DLD1 (cell line): ENCODE results near the gene PRKCH.

Source experiments
- in situ Hi-C: cut with HindIII; loops from 2 replicates; pipeline ENCODE4 v1.10.0; 2017; ENCODE audit warnings: low sequenced_read_pairs

The PRKCH gene

DNA sequence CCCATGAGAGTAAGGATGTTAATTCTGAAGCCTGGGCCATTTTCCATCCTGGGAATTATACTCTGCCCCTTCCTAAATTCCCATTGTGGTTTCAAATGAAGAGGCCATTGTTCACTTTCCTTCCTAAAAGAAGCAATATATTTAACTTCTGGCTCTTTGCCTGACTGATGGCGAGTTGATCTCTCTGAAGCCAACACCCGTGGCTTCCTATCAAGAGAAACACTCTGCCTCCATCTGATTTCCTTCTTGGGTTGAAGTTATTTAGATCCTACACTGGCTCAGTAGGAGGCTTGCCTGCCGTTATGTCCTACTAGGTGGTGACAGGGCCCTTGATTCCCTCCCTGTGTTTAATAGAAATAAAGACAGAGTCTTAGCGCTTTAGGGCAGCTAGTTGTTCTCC is 97.4 kb downstream of the PRKCH start:
- in situ Hi-C loops: no loop called here

DNA sequence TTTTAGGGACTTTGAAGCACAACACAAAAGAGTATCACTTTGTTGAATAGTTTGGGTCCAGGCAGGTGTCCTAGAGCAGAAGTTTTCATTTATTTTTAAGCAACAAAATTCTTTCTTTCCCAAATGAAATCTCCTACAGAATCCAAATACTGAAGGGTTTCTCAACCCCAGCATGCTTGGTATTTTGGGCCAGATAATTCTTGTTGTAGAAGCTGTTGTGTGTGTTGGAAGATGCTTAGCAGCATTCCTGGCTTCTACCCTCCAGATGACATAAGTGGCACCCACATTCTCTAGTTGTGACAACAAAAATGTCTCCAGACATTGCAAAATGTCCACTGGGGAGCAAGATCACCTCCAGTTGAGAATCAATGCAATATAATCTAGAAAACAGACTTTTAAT is 97.8 kb downstream of the PRKCH start:
- in situ Hi-C loops: no loop called here

DNA sequence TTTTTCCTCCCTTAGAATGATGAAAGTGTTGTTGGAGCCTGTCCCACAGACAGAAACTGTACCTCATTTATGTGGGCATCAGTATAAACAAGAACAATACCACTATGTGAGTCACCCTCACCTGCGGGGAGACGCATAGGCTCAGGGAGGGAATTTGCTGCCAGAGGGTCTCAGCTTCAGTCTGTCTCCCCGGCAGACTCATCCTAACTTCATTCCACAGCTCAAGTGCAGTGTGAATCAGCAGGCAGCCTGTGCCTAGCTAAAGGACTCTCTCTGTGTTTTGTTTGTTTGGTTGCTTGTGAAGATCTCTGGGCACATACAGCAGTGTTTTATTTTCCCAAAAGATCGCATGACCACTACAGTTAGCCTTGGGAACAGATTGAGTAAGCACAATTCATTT is 98.9 kb downstream of the PRKCH start:
- in situ Hi-C loops: no loop called here

DNA sequence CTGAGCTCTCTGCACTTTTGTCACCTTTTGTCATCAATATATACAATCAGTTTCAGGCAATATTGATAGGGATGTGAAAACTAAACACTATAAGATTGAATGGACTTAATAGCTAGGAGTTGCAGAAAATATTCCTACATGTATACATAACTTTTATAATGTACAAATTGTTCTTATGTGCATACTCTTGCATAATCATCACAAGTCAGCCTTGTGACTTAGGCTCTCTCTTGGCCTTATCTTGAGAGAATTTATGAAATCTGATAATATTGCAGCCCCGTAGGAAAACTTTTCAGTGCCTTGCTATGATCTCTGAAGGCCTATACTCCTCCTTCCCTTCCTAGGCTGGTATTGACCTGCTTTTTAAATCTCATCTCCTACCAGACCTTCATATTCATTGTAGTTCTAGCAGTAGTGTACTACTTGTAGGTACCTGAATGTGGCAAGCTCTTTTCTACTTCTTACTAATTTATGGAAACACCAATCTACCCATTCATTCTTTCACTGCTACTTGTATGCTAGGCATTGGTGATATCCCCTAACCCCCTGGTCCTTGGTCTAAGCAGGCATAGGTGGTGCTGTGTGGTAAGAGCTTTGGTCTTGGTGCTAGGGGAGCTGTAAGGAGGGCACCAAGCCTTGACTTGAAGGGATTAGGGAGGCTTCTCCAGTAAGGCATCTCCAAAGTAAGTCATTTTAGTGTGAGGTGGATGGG is 100.0 kb downstream of the PRKCH start:
- in situ Hi-C loops: no loop called here

DNA sequence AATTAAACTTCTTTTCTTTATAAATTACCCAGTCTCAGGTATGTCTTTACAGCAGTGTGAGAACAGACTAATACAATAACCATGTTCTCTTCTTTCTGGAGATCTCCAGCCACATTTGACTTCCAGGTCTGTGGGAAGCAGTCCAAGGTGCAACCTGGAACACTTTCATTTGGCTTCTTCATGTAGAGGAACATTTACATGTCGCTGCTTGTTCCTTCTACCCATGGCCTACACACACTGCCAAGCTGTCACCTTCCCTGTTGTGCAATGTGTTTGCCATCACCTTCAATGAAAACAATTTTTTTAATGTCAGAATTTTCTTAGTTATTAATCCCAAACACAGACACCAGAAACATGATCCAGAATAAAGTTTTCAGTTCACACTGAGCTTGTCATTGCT is 104.7 kb downstream of the PRKCH start:
- in situ Hi-C loops: no loop called here

DNA sequence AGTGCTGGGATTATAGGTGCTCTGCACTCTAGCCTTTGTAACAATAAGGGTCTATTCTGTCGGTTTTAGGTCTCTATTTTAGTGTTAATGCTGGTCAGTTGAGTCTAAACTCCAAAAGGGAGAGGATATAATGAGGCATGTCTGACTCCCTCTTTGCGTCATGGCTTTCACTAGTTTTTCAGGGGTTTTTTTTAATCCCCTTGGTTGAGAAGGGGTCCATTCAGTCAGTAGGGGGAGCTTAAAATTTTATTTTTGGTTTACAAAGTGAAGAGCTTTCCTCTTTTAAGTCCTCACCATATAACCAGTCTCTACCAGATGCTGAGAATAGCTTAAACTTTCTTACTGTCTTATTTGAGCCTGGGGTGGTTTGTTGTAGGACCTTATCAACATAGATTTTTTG is 106.9 kb downstream of the PRKCH start:
- in situ Hi-C loops: no loop called here

DNA sequence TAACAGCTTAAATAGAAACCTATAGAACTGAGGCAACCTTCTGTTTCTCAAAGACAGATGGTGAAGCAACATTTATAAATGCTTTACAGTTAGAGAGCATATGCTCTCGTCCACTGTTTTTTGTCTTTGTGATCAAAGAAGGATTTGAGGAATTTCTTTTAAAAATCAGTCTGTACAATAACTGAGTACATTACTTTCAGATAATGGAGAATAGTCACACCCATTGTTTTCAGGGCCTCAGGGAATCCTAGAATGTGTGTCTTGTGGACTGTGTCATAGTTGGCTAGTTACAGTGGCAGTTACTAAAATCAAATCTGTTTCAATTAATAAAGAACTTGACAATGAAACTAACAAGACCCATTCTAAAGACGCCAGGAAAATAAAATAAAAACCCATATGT is 107.9 kb downstream of the PRKCH start:
- in situ Hi-C loops: no loop called here

DNA sequence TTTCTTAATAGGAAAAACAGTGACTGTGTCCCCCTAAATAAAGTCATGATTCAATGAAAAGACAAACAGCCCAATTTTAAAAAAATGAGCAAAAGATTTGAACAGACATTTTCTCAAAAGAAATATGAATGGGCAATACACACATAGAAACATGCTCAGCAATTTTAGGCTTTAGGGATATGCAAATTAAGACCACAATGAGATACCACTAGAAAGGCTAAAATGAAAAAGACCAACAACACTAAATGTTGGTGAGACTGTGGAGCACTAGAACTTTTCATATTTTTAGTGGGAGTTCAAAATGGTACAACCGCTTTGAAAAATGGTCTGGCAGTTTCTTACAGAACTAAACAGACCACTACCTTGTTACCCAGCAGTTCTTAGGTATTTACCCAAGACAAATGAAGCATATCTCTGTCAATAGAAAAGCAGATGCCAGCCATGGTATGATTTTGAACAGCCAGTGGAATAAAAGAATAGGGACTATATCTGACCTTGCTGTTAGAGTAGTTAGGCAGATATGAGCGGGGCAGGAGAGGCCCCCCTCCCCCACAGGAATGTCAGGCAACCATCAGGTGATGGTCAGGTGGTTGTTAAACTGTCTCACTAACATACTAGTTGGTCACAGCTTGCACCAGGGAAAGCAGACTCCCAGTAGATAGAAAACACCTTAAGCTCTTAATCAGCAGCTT is 108.8 kb downstream of the PRKCH start:
- in situ Hi-C loops: no loop called here

DNA sequence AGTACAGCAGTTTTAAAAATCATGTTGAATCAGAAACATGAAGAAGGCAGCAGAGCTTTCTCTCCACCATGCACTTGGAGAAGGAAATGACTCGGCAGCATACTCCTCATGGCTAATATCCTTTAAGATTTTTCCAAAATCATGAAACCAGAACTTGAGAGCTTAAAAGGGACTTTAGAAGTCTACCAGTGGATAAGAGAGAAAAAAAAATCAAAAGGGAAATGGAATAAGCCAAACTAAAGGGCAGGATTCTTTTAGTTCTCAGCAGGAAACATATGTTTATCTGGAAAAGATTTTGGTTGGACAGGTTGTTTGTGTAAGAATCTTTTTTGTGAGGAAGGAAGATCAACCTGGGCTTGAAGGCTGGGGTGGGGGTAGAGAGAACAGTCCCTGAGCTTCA is 111.8 kb downstream of the PRKCH start:
- in situ Hi-C loops: no loop called here

DNA sequence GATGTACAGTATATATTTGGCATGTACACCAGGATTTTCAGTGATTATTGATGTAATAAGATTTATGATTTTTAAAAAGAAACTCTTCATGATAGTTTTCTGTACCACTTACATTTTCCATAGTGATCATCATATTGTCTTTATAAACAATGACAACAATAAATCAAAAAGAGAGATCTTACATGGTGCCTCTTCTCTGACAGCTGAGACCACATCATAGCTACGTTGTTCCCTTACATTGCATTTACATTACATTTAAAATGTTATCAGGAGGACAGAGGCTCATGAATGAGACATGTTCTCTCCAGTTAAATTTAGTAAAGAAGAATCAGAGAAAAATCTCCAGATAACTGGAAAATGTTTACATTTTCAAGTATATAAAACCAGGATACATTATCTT is 112.4 kb downstream of the PRKCH start:
- in situ Hi-C loops: no loop called here

DNA sequence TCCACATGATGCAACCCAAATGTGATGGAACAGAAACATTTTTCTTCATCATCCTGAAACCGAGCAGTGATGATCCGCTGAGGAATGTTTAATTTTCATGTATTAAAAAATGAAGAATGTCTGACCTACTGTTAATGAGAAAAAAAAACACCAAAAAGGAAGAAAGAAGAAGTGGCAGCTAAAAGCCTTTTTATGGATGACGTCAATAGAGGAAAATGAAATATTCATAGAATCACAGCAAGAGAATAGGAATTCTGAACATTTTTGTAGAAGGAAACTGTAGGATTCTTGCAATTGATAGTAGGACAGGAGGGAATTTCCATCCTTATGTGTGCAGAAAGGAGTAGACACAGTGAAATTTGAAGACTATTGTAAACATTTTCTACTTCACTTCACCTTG is 112.9 kb downstream of the PRKCH start:
- in situ Hi-C loops: no loop called here

DNA sequence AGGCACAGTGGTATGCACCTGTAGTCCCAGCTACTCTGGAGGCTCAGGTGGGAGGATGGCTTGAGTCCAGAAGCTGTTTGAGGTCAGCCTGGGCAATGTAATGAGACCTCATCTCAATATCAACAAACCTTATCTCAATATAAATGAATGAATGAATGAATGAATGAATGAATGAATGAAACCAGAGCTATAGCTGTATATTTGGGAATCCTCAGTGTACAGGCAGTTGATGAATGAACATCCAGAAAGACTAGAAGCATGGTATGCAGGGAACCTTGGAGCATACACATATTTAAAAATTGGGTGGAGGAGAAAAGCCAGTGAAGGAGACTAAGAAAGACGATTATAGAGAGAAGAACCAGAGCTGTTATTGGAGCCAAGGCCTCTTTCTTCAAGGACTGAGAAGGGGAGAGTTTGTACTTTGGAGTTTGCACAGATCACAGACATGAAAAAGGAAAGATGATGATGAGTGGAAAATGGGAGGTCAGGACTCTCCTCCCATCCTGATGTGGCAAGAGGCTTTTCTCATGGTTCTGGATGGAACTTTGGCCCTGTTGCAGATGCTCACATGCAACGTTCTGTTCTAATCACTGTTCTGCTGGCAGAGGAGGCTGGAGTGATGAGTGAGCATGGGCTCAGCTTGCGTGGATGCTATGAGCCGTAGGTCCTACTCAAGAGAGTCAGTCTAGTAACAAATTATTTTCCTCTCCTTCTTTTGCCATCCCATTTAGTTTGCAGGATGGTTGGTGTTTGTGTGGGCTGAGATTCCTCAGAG is 114.4 kb downstream of the PRKCH start:
- in situ Hi-C loops: no loop called here

DNA sequence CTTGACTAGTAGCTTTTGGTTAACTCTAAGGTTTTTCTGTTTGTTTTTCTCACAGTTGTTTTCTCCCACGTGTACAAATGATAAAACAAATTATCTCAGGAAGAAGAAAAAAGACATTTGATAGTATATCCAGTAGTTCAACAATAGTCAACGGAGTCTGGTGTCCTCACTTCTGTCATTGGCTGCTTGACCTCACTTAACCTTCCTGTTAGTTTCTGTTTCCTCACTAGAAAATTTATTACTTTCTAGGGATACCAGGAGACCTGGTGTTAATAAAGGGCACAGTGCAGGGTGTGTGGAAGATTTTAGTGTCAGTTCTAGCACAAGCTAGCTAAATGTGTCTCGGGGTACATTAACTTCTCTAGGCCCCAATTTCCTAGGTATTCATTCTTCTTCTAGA is 116.0 kb downstream of the PRKCH start:
- in situ Hi-C loops: no loop called here

DNA sequence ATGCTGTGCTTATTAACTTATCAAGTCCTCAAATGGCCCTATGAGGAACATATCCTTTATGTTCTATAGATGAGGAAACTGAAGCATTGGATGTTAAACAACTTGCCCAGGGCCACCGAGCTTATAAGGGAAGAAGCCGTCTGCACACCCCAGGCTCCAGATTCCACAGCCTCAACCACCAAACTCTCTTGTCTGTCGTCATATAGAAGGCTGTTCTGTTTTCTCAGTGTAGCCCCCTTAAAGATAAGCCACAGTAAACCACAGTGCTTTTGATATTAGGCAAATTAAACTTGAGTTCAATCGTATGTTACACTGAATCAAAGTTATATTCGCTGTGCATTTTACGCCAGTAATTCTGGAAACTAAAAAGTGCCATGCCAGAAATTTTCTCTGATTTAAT is 116.7 kb downstream of the PRKCH start:
- in situ Hi-C loops: no loop called here

DNA sequence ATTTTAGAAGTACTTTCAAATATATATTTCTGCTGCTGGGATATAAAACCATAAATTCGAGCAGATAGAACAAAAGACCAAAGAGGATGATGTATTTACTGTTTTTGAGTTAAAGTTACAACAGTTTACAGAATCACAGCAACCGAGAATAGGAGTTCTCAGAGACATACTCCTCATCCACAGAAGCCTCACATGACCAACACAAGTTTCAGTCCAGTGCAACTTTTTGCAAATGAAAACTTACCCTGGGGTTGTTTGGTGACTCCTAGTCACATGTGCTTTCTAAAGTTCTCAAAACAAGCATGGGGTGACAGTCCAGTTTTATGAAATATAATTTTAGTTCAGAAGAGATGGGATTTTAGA is 117.1 kb downstream of the PRKCH start:
- in situ Hi-C loops: no loop called here

DNA sequence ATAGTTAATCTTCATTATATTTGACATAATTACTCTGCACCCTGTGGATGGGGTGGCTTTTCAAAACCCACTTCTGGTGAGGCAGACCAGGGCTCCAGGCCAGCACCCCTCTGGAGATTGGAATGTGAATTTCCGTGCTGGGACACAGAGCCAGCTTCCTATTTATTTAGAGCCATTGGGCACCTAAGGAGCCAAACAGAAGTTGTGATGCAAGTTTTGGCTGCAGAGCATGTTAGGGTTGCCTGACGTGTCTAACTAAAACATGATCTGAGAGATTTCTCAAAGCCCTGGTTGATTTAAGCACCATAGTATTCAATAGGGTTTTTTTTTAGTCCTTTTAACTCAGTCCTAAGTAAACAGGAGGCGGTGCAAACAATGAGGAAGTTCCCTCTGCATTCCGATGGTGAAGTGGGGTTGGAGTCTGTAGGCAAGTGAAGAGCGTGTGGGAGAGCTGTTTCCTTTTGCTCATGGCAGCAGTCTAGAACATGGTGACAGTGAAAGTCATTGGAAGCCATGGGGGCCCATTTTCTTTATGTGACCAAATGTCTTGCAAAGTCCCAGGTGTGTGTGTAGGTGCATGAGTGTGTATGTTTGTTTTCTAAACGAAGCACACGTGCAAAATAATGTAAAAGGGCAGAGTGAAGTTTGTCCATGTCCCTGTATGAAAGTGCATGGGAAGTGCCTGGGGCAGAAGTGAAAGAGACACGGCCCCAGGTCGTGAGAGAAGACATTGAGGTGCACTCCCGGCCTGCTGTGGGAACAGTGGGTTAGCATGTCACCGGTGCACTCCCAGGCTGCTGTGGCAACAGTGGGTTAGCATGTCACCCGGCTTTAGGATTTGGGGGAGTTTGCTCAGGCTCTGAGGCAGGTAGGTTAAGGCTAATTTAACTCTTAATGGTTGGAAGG is 117.7 kb downstream of the PRKCH start:
- in situ Hi-C loops: no loop called here

DNA sequence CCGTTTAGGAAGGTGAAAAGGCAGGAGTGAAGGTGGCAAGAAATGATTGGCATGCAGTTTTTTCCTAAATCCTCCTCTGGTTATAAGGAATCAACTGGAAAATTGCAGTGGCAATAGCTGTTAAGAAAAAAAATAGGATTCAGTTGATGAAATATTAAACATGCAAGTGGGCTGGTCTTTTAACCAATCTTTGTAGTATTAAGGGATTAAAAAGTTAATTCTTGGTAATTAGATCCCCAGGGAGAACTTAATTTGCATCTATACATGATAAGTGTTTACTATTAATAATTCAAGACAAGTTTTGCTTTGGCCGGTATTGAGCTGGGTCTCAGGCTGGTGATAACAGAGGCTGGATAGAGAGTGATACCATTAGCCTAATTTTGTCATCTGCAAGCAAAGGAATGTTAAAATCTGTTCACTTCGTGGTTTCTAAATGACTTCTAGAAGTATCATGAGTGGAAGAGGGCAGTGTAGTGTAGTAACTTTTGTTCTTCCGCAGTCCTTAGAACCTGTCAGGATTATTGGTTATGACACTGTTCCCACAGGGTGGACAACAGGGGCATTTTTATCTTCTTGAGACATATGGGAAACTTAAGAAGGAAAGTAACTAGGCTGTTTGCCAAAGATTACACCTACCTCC is 118.5 kb downstream of the PRKCH start:
- in situ Hi-C loops: no loop called here

DNA sequence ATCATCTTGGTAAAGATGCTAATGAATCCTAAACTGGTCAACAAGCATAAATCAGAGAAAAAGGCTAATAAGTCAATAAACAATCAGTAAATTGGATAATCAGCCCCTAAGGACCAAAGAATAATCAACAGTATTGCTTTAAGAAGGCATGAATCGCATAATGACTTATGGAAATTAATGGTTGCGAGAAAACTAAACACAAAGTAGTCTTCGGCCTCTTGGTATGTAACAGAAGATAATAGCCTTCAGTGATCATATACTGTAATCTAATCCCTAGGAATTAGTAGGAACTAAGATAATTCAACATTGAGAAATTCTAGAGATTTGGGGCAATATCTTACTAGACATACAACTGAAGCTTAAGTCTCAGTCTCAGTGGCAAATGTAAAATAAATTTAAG is 122.1 kb downstream of the PRKCH start:
- in situ Hi-C loops: no loop called here

DNA sequence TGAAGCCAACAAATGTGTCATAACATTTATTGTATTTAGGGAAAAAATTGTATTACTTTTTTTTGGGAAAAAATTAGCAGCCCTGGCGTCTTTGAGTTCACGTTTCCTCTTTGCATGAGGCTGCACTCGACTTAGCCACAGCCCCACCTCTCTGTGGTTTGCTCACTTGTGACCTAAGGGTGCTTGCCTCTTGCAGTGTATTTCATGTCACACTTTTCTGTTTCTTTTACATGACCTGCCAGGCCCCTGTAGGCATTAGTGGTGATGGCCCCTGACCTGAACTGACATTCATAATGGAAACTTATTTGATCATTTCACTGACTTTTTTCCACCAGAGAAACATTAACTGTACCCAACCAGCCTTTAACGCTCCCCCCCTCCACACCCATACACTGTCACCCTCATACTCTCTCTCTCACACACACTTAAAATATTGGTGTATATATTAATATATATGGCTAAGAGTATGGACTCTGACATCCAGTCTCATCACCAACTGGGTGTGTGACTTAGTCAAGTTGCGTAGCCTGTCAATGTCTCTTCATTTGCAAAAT is 122.9 kb downstream of the PRKCH start:
- in situ Hi-C loops: no loop called here

DNA sequence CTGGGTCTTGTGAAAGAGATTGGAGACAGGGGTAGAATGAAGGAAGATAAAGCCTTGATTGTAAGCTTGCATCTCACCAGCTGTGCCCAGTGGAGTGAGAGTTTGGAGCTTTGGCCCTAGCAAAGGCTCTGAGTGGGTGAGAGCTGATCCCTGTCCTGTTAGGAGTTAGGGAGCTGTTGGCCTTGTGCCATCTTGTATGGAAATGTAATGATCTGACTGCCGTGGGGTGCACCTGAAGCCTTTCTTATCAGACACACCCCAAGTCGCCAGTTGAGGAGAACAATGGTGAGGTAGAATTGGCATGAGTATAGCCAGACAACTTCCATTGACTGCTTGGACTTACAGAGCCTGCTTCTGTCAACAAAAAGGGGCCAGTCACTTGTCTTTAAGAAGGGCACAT is 130.1 kb downstream of the PRKCH start:
- in situ Hi-C loops: loop anchor here (5.0 kb wide), 1 partner anchor 154 kb away; no protein-coding TSS in a partner anchor
